DOHH2 (cell line): ENCODE measurements around the gene PRLH.

Experiments
- H3F3A ChIP-seq: fragments of 200-600 bp; sonication (generic), shearing (Covaris generic); 2 replicates; pipeline ENCODE4 v1.6.0; 2016; ENCODE audit warnings: antibody characterized with exemption, mild to moderate bottlenecking; ENCODE audit not compliant: control insufficient read depth, insufficient read depth
- H3K27ac ChIP-seq: fragments of 200-600 bp; sonication (generic); 2 replicates; pipeline ENCODE4 v1.5.1; 2014; ENCODE audit warnings: low read depth, mild to moderate bottlenecking, low read length, moderate library complexity
- H3K27me3 ChIP-seq: fragments of 200-600 bp; sonication (generic); 2 replicates; pipeline ENCODE4 v1.6.1; 2014; ENCODE audit warnings: mild to moderate bottlenecking, low read length, mixed read lengths; ENCODE audit not compliant: control insufficient read depth
- H3K36me3 ChIP-seq: fragments of 200-600 bp; sonication (generic); 2 replicates; pipeline ENCODE4 v1.6.1; 2014; ENCODE audit warnings: mild to moderate bottlenecking, low read length, moderate library complexity, mixed read lengths; ENCODE audit not compliant: control insufficient read depth
- H3K4me1 ChIP-seq: fragments of 200-600 bp; sonication (generic); 2 replicates; pipeline ENCODE4 v1.6.1; 2014; ENCODE audit warnings: mild to moderate bottlenecking, low read length, mixed read lengths; ENCODE audit not compliant: control insufficient read depth
- H3K4me2 ChIP-seq: fragments of 200-600 bp; sonication (generic); 2 replicates; pipeline ENCODE4 v1.6.0; 2014; ENCODE audit warnings: mild to moderate bottlenecking, low read length, moderate library complexity
- H3K4me3 ChIP-seq: fragments of 200-600 bp; sonication (generic); 2 replicates; pipeline ENCODE4 v1.5.1; 2014; ENCODE audit warnings: mild to moderate bottlenecking, low read length, mixed read lengths
- H3K79me2 ChIP-seq: fragments of 200-600 bp; sonication (generic); 2 replicates; pipeline ENCODE4 v1.6.1; 2014; ENCODE audit warnings: mild to moderate bottlenecking, low read length, mixed read lengths; ENCODE audit not compliant: control insufficient read depth
- H3K9me2 ChIP-seq: fragments of 200-600 bp; sonication (generic); replicated peaks from 2 replicates; pipeline ENCODE4 v1.6.1; 2014; ENCODE audit warnings: mild to moderate bottlenecking, low read length, mixed read lengths; ENCODE audit not compliant: control insufficient read depth
- H3K9me3 ChIP-seq: fragments of 200-600 bp; sonication (generic); 2 replicates; pipeline ENCODE4 v1.6.1; 2014; ENCODE audit warnings: antibody characterized with exemption, low read length, mixed read lengths; ENCODE audit not compliant: control insufficient read depth, insufficient read depth
- H4K20me1 ChIP-seq: fragments of 200-600 bp; sonication (generic); 2 replicates; pipeline ENCODE4 v1.6.0; 2014; ENCODE audit warnings: low read depth, mild to moderate bottlenecking, antibody characterized with exemption, low read length, moderate library complexity; ENCODE audit not compliant: control insufficient read depth, insufficient read depth
- CTCF ChIP-seq: fragments of 200-600 bp; sonication (generic); IDR thresholded peaks from one replicate; pipeline ENCODE4 v1.5.1; 2014; ENCODE audit warnings: antibody characterized with exemption, mild to moderate bottlenecking, low read depth, low read length; ENCODE audit not compliant: poor library complexity, severe bottlenecking
- EZH2phosphoT487 ChIP-seq: fragments of 200-600 bp; sonication (generic); IDR thresholded peaks from 2 replicates; pipeline ENCODE4 v1.6.1; 2017; ENCODE audit warnings: borderline replicate concordance, mild to moderate bottlenecking, antibody characterized with exemption, low read length, moderate library complexity, mixed read lengths

PRLH gene

GRCh38 chr2:237564526-237565131, 1.7 kb upstream of the PRLH start:
- H3K27me3 ChIP-seq = no peaks in the 10 kb centered on the region; the same call in 1 of the 2 replicates
- no peaks in the 10 kb centered on the region for H3K36me3 ChIP-seq
- H3K79me2 ChIP-seq = no peaks in the 10 kb centered on the region
- no peaks in the 10 kb centered on the region for H3F3A ChIP-seq
- H4K20me1 ChIP-seq = no peaks in the 10 kb centered on the region
- no peaks in the 10 kb centered on the region; the same call in 1 of the 2 replicates for H3K9me3 ChIP-seq
- H3K4me2 ChIP-seq = no peak overlapping the region
- no peak overlapping the region for H3K27ac ChIP-seq
- H3K4me1 ChIP-seq = no peaks in the 10 kb centered on the region
- no peaks in the 10 kb centered on the region for H3K9me2 ChIP-seq
- H3K4me3 ChIP-seq = no peak overlapping the region
- TF ChIP-seq CTCF = no peak
- no peak for TF ChIP-seq EZH2phosphoT487

- Histone ChIP-seq H3K27ac (no peak overlapping the region), H3K9me3 (no peaks in the 10 kb centered on the region; the same call in 1 of the 2 replicates), H3F3A (no peaks in the 10 kb centered on the region), H4K20me1 (no peaks in the 10 kb centered on the region), H3K36me3 (no peaks in the 10 kb centered on the region), H3K27me3 (no peaks in the 10 kb centered on the region; the same call in 1 of the 2 replicates), H3K9me2 (no peaks in the 10 kb centered on the region), H3K4me3 (no peak overlapping the region), H3K4me1 (no peaks in the 10 kb centered on the region), H3K4me2 (no peak overlapping the region), H3K79me2 (no peaks in the 10 kb centered on the region)
- TF ChIP-seq CTCF (no peak), EZH2phosphoT487 (no peak)
These were observed 400 bp upstream of the PRLH start for GRCh38 chr2:237565974-237566373.

GRCh38 chr2:237567276-237568029, 1.1 kb downstream of the PRLH start:
- H3K9me2 ChIP-seq = no peaks in the 10 kb centered on the region
- no peaks in the 10 kb centered on the region; the same call in 1 of the 2 replicates for H3K9me3 ChIP-seq
- no peaks in the 10 kb centered on the region for H3F3A ChIP-seq
- H3K27ac ChIP-seq = no peak overlapping the region
- no peaks in the 10 kb centered on the region for H3K79me2 ChIP-seq
- H3K4me3 ChIP-seq = no peak overlapping the region
- 0 out of 2 replicates have a peak, but pooled peaks cover under 1% of the 10 kb centered on the region for H3K27me3 ChIP-seq
- no peak for TF ChIP-seq EZH2phosphoT487
- H3K4me2 ChIP-seq = no peak overlapping the region
- no peaks in the 10 kb centered on the region for H3K36me3 ChIP-seq
- H4K20me1 ChIP-seq = no peaks in the 10 kb centered on the region
- no peaks in the 10 kb centered on the region for H3K4me1 ChIP-seq

GRCh38 chr2:237568121-237568660, 1.8 kb downstream of the PRLH start:
- no peaks in the 10 kb centered on the region for H3F3A ChIP-seq
- TF ChIP-seq EZH2phosphoT487 = no peak
- no peaks in the 10 kb centered on the region for H3K79me2 ChIP-seq
- no peaks in the 10 kb centered on the region for H3K9me2 ChIP-seq
- H3K4me3 ChIP-seq = no peak overlapping the region
- no peaks in the 10 kb centered on the region; the same call in 1 of the 2 replicates for H3K9me3 ChIP-seq
- H4K20me1 ChIP-seq = no peaks in the 10 kb centered on the region
- H3K4me2 ChIP-seq = no peak overlapping the region
- no peaks in the 10 kb centered on the region for H3K36me3 ChIP-seq
- no peaks in the 10 kb centered on the region for H3K4me1 ChIP-seq
- H3K27me3 ChIP-seq = 0 out of 2 replicates have a peak, but pooled peaks cover 3% of the 10 kb centered on the region
- H3K27ac ChIP-seq = no peak overlapping the region
